SK-N-SH (cell line): ENCODE data around the gene OBSCN. TPM values are rescaled to one million over a fixed set of nuclear protein-coding genes. Genes with fewer than 3 reads are reported as not detected.

ENCODE experiments used
- CTCF ChIA-PET: fragments of 300-600, 350-600 bp; formaldehyde crosslinking; extraction: SDS; loops from one replicate; lab custom pipeline; 2021; lab: Yijun Ruan, JAX
- POLR2A ChIA-PET: fragments of 350-600 bp; sonication (Branson Sonifier 250); formaldehyde crosslinking; extraction: SDS; loops from one replicate; lab custom pipeline; 2020; ENCODE audit warnings: antibody characterized with exemption, inconsistent platforms; lab: Yijun Ruan, JAX
- DNase-seq: peaks from one replicate; pipeline ENCODE4 v3.0.0; 2012
- H2AFZ ChIP-seq: fragments of 200-600 bp; sonication (generic); 2 replicates; pipeline ENCODE4 v1.8.1; 2016; ENCODE audit warnings: antibody characterized with exemption, mild to moderate bottlenecking, low read depth
- H3F3A ChIP-seq: fragments of 200-600 bp; sonication (generic); replicated peaks from 2 replicates; pipeline ENCODE3; 2016; ENCODE audit warnings: antibody characterized with exemption, mild to moderate bottlenecking; ENCODE audit not compliant: insufficient read depth
- H3K27ac ChIP-seq, 2 experiments: fragments of 200-500 bp in 1 of 2; fragments of 200-600 bp in 1 of 2; sonication (Bioruptor generic) in 1 of 2; sonication (generic), shearing (Covaris generic) in 1 of 2; 2 replicates each; pipeline versions ENCODE4 v1.5.1 to v1.6.1; 2014 to 2016; ENCODE audit warnings: low read depth in 2 of 2, inconsistent platforms in 1 of 2, low read length in 1 of 2, mild to moderate bottlenecking in 1 of 2, mixed read lengths in 1 of 2
- H3K27me3 ChIP-seq: fragments of 200-600 bp; sonication (generic), shearing (Covaris generic); 2 replicates; pipeline ENCODE4 v1.6.1; 2016; ENCODE audit warnings: mixed run types; ENCODE audit not compliant: insufficient read depth
- H3K36me3 ChIP-seq, 2 experiments: fragments of 200-500 bp in 1 of 2; fragments of 200-600 bp in 1 of 2; sonication (Bioruptor generic) in 1 of 2; sonication (generic) in 1 of 2; replicated peaks in 1 of 2; 2 replicates each; pipeline versions ENCODE3 to v1.5.1; 2014 to 2016; ENCODE audit warnings: low read length in 1 of 2, mild to moderate bottlenecking in 1 of 2; ENCODE audit not compliant: insufficient read depth in 2 of 2, control insufficient read depth in 1 of 2
- H3K4me1 ChIP-seq, 2 experiments: fragments of 200-500 bp in 1 of 2; fragments of 200-600 bp in 1 of 2; sonication (Bioruptor generic) in 1 of 2; sonication (generic), shearing (Covaris generic) in 1 of 2; 2 replicates each; pipeline versions ENCODE4 v1.5.1 to v1.6.1; 2014 to 2016; ENCODE audit warnings: low read depth in 1 of 2, low read length in 1 of 2, mixed run types in 1 of 2; ENCODE audit not compliant: insufficient read depth in 2 of 2, control insufficient read depth in 1 of 2
- H3K4me2 ChIP-seq: fragments of 200-600 bp; sonication (generic), shearing (Covaris generic); 2 replicates; pipeline ENCODE4 v1.6.1; 2017; ENCODE audit warnings: mixed run types
- H3K4me3 ChIP-seq, 2 experiments: fragments of 200-500 bp in 1 of 2; fragments of 200-600 bp in 1 of 2; sonication (Bioruptor generic) in 1 of 2; sonication (generic), shearing (Covaris generic) in 1 of 2; 2 replicates each; pipeline versions ENCODE4 v1.5.1 to v1.8.1; 2014 to 2016; ENCODE audit warnings: low read depth in 2 of 2, inconsistent platforms in 1 of 2, low read length in 1 of 2, mild to moderate bottlenecking in 1 of 2, mixed read lengths in 1 of 2, moderate library complexity in 1 of 2
- H3K79me2 ChIP-seq: fragments of 200-600 bp; sonication (generic); 2 replicates; pipeline ENCODE4 v1.8.1; 2017; ENCODE audit warnings: mild to moderate bottlenecking; ENCODE audit not compliant: insufficient read depth
- H3K9ac ChIP-seq: fragments of 200-600 bp; sonication (generic); 2 replicates; pipeline ENCODE4 v1.6.1; 2017; ENCODE audit warnings: mixed run types
- H3K9me2 ChIP-seq: fragments of 200-600 bp; sonication (generic); 2 replicates; pipeline ENCODE4 v1.6.1; 2017; ENCODE audit warnings: mixed run types
- H3K9me3 ChIP-seq: fragments of 200-600 bp; sonication (generic); 2 replicates; pipeline ENCODE4 v1.6.1; 2017; ENCODE audit warnings: mixed run types, mild to moderate bottlenecking, moderate library complexity
- H4K20me1 ChIP-seq: fragments of 200-600 bp; sonication (generic); 2 replicates; pipeline ENCODE4 v1.6.1; 2017; ENCODE audit warnings: mild to moderate bottlenecking, mixed run types; ENCODE audit not compliant: insufficient read depth
- CHD2 ChIP-seq: fragments of 150-350 bp; IDR thresholded peaks from 2 replicates; pipeline ENCODE4 v1.6.1; 2018; ENCODE audit warnings: low read length; ENCODE audit not compliant: partially characterized antibody
- ELF1 ChIP-seq: IDR thresholded peaks from 2 replicates; pipeline ENCODE4 v1.4.0; 2012
- EP300 ChIP-seq, 2 experiments: IDR thresholded peaks; 2 replicates each; pipeline versions ENCODE4 v1.4.0 to v1.6.1; 2012; ENCODE audit warnings: borderline replicate concordance in 1 of 2, low read depth in 1 of 2, low read length in 1 of 2
- FOXJ3 ChIP-seq: sonication (generic); formaldehyde crosslinking; IDR thresholded peaks from 2 replicates; pipeline ENCODE4 v1.5.1; 2020; ENCODE audit warnings: mild to moderate bottlenecking, missing genetic modification reagents
- GABPA ChIP-seq: IDR thresholded peaks from 2 replicates; pipeline ENCODE4 v1.4.0; 2012; ENCODE audit warnings: low read depth, mild to moderate bottlenecking
- MXI1 ChIP-seq: IDR thresholded peaks from 2 replicates; pipeline ENCODE4 v1.6.1; 2012; ENCODE audit warnings: mild to moderate bottlenecking, low read depth, low read length, improper control_type of control experiment
- NFIC ChIP-seq: IDR thresholded peaks from 2 replicates; pipeline ENCODE4 v1.4.0; 2012; ENCODE audit warnings: borderline replicate concordance
- POLR2AphosphoS5 ChIP-seq: IDR thresholded peaks from 2 replicates; pipeline ENCODE4 v1.6.1; 2012; ENCODE audit warnings: low read depth, low read length
- RCOR1 ChIP-seq: fragments of 150-350 bp; IDR thresholded peaks from 2 replicates; pipeline ENCODE4 v1.6.1; 2017; ENCODE audit warnings: antibody characterized with exemption, low read length
- RFX5 ChIP-seq: IDR thresholded peaks from 2 replicates; pipeline ENCODE4 v1.6.1; 2012; ENCODE audit warnings: mild to moderate bottlenecking, improper control_type of control experiment, low read length
- RXRA ChIP-seq: IDR thresholded peaks from 2 replicates; pipeline ENCODE4 v1.4.0; 2012; ENCODE audit warnings: low read depth, mild to moderate bottlenecking, borderline replicate concordance
- SIN3A ChIP-seq: IDR thresholded peaks from 2 replicates; pipeline ENCODE4 v1.6.1; 2012; ENCODE audit warnings: low read depth, mild to moderate bottlenecking, low read length, moderate library complexity, borderline replicate concordance
- TCF12 ChIP-seq: IDR thresholded peaks from 2 replicates; pipeline ENCODE4 v1.4.0; 2012
- TEAD4 ChIP-seq: IDR thresholded peaks from 2 replicates; pipeline ENCODE4 v1.4.0; 2012; ENCODE audit warnings: mild to moderate bottlenecking, borderline replicate concordance; ENCODE audit not compliant: insufficient read depth
- WGBS: methylation state at CpG from one replicate; pipeline ENCODE4 v1.1.6; 2017; ENCODE audit warnings: low lambda C conversion rate; 5-methylcytosine and 5-hydroxymethylcytosine counted together
- polyA plus RNA-seq, 3 experiments: library from polyadenylated mRNA; depleted of rRNA; stranded (reverse); fragments of >200 nt; gene quantifications; 2 replicates each; pipeline ENCODE4 v1.2.3, GENCODE V29; 2012
- TF ChIP-seq, protein P1 (sequence below): IDR thresholded peaks from 2 replicates; pipeline ENCODE4; 2012
- TF ChIP-seq, protein P2 (sequence below): IDR thresholded peaks from 2 replicates; pipeline ENCODE4 v1.4.0; 2012; ENCODE audit warnings: low read depth
- TF ChIP-seq, protein P3 (sequence below): IDR thresholded peaks from 2 replicates; pipeline ENCODE4 v1.4.0; 2012; ENCODE audit warnings: low read depth, borderline replicate concordance
- TF ChIP-seq, protein P4 (sequence below): fragments of 150-350 bp; IDR thresholded peaks from 2 replicates; pipeline ENCODE4 v1.6.1; 2016; ENCODE audit warnings: mild to moderate bottlenecking, low read depth, low read length
- TF ChIP-seq, protein P5 (sequence below): fragments of 200-600 bp; sonication (generic); IDR thresholded peaks from 2 replicates; pipeline ENCODE4 v1.6.1; 2017; ENCODE audit warnings: antibody characterized with exemption, mild to moderate bottlenecking, moderate library complexity
- TF ChIP-seq, protein P6 (sequence below): IDR thresholded peaks from 2 replicates; pipeline ENCODE4 v1.4.0; 2012; ENCODE audit warnings: low read depth, borderline replicate concordance

OBSCN gene
- polyA plus RNA-seq, 1 of the 3 experiments (the other 2 are of a cell fraction): 4.0 TPM

DNA sequence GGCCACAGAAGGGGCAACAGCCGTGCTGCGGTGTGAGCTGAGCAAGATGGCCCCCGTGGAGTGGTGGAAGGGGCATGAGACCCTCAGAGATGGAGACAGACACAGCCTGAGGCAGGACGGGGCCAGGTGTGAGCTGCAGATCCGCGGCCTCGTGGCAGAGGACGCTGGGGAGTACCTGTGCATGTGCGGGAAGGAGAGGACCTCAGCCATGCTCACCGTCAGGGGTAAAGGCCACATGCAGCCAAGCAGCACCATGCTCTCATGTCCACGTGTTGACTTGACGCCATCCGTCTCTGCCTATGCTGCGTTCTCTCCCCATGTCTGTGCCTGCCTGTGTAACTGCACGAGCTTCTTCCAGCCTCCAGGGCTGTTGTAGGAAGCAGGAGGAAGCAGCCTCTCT, 85.5 kb downstream of the OBSCN start:
- Histone ChIP-seq H3K27ac (no peak overlapping the region), H3K79me2 (no peaks in the 10 kb centered on the region), H3K4me2 (no peak overlapping the region), H3F3A (no peaks in the 10 kb centered on the region), H3K36me3 (no peaks in the 10 kb centered on the region), H3K9ac (no peak overlapping the region), H3K4me1 (no peaks in the 10 kb centered on the region), H3K9me3 (no peaks in the 10 kb centered on the region), H3K9me2 (no peaks in the 10 kb centered on the region), H2AFZ (no peak overlapping the region), H3K27me3 (no peaks in the 10 kb centered on the region), H4K20me1 (no peaks in the 10 kb centered on the region), H3K4me3 (no peak overlapping the region)
- ChIA-PET CTCF (interaction anchor here (1.7 kb wide), 1 partner anchor 14 kb away, joined by 4 read pairs; no protein-coding TSS in a partner anchor), POLR2A (no interaction called here)
- no peak for DNase-seq
- TF ChIP-seq GABPA (no peak), RFX5 (no peak), TEAD4 (no peak), TCF12 (no peak), POLR2AphosphoS5 (no peak)
- WGBS: 70% methylated on average over 15 of the region's 15 CpGs

DNA sequence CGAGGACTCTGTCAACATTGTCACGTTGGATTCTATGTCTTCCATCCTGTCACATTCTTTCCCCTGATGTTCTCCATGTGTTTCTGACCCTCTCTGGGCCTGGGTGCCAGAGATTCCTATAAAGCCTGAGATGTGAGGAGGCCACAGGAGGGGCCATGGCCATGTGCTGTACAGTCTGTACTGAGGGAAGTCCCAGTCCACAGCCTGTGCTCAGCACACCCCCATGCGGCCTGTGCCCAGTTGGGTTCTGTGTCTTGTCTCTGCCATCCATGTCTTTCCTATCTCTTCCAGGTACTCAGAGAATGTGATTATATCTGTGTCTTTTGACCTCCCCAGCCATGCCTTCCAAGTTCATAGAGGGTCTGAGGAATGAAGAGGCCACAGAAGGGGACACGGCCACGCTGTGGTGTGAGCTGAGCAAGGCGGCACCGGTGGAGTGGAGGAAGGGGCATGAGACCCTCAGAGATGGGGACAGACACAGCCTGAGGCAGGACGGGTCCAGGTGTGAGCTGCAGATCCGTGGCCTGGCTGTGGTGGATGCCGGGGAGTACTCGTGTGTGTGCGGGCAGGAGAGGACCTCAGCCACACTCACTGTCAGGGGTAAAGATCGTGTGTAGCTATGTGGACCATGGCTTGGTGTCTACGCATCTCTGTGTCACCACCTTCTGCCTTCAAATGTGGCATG, 86.1 kb downstream of the OBSCN start:
- Histone ChIP-seq H3K36me3 (no peaks in the 10 kb centered on the region), H3K4me3 (no peak overlapping the region), H3K4me1 (no peaks in the 10 kb centered on the region), H3K9me3 (no peaks in the 10 kb centered on the region), H3K27me3 (no peaks in the 10 kb centered on the region), H3F3A (no peaks in the 10 kb centered on the region), H3K9me2 (no peaks in the 10 kb centered on the region), H3K4me2 (no peak overlapping the region), H2AFZ (no peak overlapping the region), H4K20me1 (no peaks in the 10 kb centered on the region), H3K79me2 (no peaks in the 10 kb centered on the region), H3K9ac (no peak overlapping the region), H3K27ac (no peak overlapping the region)
- WGBS: 71% methylated on average over 13 of the region's 14 CpGs
- ChIA-PET POLR2A (no interaction called here), CTCF (no interaction called here)
- no peak for DNase-seq
- TF ChIP-seq CHD2 (no peak), EP300 (IDR thresholded peaks at IDR 0.05; ENCODE audit: borderline replicate concordance in 1 of 2, low read depth in 1 of 2, low read length in 1 of 2) (no peak), SIN3A (no peak), FOXJ3 (CRISPR knock-in tag) (no peak), ELF1 (no peak), NFIC (no peak), TEAD4 (no peak), MXI1 (no peak), POLR2AphosphoS5 (no peak), RCOR1 (no peak), RFX5 (no peak), RXRA (no peak)
- TF ChIP-seq, protein P1, sequence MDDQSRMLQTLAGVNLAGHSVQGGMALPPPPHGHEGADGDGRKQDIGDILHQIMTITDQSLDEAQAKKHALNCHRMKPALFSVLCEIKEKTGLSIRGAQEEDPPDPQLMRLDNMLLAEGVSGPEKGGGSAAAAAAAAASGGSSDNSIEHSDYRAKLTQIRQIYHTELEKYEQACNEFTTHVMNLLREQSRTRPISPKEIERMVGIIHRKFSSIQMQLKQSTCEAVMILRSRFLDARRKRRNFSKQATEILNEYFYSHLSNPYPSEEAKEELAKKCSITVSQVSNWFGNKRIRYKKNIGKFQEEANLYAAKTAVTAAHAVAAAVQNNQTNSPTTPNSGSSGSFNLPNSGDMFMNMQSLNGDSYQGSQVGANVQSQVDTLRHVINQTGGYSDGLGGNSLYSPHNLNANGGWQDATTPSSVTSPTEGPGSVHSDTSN: no peak
- TF ChIP-seq, protein P2, sequence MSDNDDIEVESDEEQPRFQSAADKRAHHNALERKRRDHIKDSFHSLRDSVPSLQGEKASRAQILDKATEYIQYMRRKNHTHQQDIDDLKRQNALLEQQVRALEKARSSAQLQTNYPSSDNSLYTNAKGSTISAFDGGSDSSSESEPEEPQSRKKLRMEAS: no peak
- TF ChIP-seq, protein P3, sequence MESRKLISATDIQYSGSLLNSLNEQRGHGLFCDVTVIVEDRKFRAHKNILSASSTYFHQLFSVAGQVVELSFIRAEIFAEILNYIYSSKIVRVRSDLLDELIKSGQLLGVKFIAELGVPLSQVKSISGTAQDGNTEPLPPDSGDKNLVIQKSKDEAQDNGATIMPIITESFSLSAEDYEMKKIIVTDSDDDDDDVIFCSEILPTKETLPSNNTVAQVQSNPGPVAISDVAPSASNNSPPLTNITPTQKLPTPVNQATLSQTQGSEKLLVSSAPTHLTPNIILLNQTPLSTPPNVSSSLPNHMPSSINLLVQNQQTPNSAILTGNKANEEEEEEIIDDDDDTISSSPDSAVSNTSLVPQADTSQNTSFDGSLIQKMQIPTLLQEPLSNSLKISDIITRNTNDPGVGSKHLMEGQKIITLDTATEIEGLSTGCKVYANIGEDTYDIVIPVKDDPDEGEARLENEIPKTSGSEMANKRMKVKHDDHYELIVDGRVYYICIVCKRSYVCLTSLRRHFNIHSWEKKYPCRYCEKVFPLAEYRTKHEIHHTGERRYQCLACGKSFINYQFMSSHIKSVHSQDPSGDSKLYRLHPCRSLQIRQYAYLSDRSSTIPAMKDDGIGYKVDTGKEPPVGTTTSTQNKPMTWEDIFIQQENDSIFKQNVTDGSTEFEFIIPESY: no peak
- TF ChIP-seq, protein P4, sequence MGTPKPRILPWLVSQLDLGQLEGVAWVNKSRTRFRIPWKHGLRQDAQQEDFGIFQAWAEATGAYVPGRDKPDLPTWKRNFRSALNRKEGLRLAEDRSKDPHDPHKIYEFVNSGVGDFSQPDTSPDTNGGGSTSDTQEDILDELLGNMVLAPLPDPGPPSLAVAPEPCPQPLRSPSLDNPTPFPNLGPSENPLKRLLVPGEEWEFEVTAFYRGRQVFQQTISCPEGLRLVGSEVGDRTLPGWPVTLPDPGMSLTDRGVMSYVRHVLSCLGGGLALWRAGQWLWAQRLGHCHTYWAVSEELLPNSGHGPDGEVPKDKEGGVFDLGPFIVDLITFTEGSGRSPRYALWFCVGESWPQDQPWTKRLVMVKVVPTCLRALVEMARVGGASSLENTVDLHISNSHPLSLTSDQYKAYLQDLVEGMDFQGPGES: no peak
- TF ChIP-seq, protein P5, sequence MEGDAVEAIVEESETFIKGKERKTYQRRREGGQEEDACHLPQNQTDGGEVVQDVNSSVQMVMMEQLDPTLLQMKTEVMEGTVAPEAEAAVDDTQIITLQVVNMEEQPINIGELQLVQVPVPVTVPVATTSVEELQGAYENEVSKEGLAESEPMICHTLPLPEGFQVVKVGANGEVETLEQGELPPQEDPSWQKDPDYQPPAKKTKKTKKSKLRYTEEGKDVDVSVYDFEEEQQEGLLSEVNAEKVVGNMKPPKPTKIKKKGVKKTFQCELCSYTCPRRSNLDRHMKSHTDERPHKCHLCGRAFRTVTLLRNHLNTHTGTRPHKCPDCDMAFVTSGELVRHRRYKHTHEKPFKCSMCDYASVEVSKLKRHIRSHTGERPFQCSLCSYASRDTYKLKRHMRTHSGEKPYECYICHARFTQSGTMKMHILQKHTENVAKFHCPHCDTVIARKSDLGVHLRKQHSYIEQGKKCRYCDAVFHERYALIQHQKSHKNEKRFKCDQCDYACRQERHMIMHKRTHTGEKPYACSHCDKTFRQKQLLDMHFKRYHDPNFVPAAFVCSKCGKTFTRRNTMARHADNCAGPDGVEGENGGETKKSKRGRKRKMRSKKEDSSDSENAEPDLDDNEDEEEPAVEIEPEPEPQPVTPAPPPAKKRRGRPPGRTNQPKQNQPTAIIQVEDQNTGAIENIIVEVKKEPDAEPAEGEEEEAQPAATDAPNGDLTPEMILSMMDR: no peak
- TF ChIP-seq, protein P6, sequence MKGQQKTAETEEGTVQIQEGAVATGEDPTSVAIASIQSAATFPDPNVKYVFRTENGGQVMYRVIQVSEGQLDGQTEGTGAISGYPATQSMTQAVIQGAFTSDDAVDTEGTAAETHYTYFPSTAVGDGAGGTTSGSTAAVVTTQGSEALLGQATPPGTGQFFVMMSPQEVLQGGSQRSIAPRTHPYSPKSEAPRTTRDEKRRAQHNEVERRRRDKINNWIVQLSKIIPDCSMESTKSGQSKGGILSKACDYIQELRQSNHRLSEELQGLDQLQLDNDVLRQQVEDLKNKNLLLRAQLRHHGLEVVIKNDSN: no peak
